Esophagus squamous epithelium (tissue), 5 donors: ENCODE measurements around the gene ACACA. TPM values are rescaled to one million over a fixed set of nuclear protein-coding genes. Genes with fewer than 3 reads are reported as not detected.

Source experiments
- DNase-seq: peaks from one replicate; lab custom pipeline; 2025; lab: John Stamatoyannopoulos, UW
- H3K27ac ChIP-seq, 4 donors: fragments of 200-600 bp; sonication (generic); one replicate each; pipeline ENCODE4 v1.5.1; 2016 to 2019; ENCODE audit warnings: mild to moderate bottlenecking in 1 of 4
- H3K27me3 ChIP-seq, 4 donors: fragments of 200-600 bp; sonication (generic); 1 replicate in 3 of 4; 2 replicates in 1 of 4; pipeline versions ENCODE4 v1.5.1 to v1.6.0; 2017 to 2021; ENCODE audit warnings: antibody characterized with exemption in 1 of 4
- H3K36me3 ChIP-seq, 3 donors: fragments of 200-600 bp; sonication (generic); one replicate each; pipeline ENCODE4 v1.5.1; 2016 to 2019
- H3K4me1 ChIP-seq, 3 donors: fragments of 200-600 bp; sonication (generic); one replicate each; pipeline ENCODE4 v1.5.1; 2017 to 2019
- H3K4me3 ChIP-seq, 4 donors: fragments of 200-600 bp; sonication (generic); 1 replicate in 3 of 4; 2 replicates in 1 of 4; pipeline ENCODE4 v1.5.1; 2016 to 2019; ENCODE audit warnings: mild to moderate bottlenecking in 2 of 4, moderate library complexity in 1 of 4
- H3K9me3 ChIP-seq, 3 donors: fragments of 200-600 bp; sonication (generic); one replicate each; pipeline ENCODE4 v1.5.1; 2016 to 2019
- CTCF ChIP-seq, 6 experiments: fragments of 450-650 bp in 4 of 6; fragments of 200-600 bp in 2 of 6; sonication (generic) in 2 of 6; IDR thresholded peaks; one replicate each; pipeline ENCODE4 v1.5.1; 2016 to 2019; ENCODE audit warnings: antibody characterized with exemption in 6 of 6, mild to moderate bottlenecking in 4 of 6, moderate library complexity in 4 of 6
- POLR2A ChIP-seq, 4 donors: fragments of 450-650 bp; IDR thresholded peaks; one replicate each; pipeline ENCODE4 v1.6.1; 2017; ENCODE audit warnings: antibody characterized with exemption in 4 of 4, mild to moderate bottlenecking in 4 of 4, moderate library complexity in 3 of 4
- WGBS, 2 donors: methylation state at CpG; one replicate each; pipeline ENCODE4 v1.1.5; 2018; 5-methylcytosine and 5-hydroxymethylcytosine counted together
- intact Hi-C: fragments of 100-400 bp; cut with DNase I; formaldehyde crosslinking; loops from one replicate; pipeline ENCODE4 v1.15.0; 2022
- total RNA-seq, 4 donors: library from RNA; depleted of rRNA; stranded (reverse); fragments of >200 nt; gene quantifications; one replicate each; pipeline ENCODE4 v1.1.0, GENCODE V29; 2016
- donor health status: DM: yes; HTN: yes; CAD: no.

ACACA gene
- total RNA-seq, 4 donors from 2014 or later = 34.5 to 81.0 (median 55.8) TPM

- intact Hi-C loops = no loop called here
- no peaks in the 10 kb centered on the region for H3K4me1 ChIP-seq
- H3K9me3 ChIP-seq = no peaks in the 10 kb centered on the region
- H3K36me3 ChIP-seq = peaks cover 0 to 98% (median 3%) of the 10 kb centered on the region in 3 donors
- H3K4me3 ChIP-seq = no peak overlapping the region
- no peak overlapping the region for H3K27ac ChIP-seq
- no peak for DNase-seq
- WGBS, 2 donors = 88 to 96% methylated on average over 1 of the region's 1 CpG
- H3K27me3 ChIP-seq = no peaks in the 10 kb centered on the region
- no peak for TF ChIP-seq POLR2A (IDR thresholded peaks at IDR 0.05)
- TF ChIP-seq CTCF (IDR thresholded peaks at IDR 0.05) = no peak
Measured at GRCh38 chr17:37207103-37207502, 199.5 kb downstream of the ACACA start.

- Histone ChIP-seq H3K27ac (no peak overlapping the region), H3K4me1 (no peaks in the 10 kb centered on the region), H3K4me3 (no peak overlapping the region), H3K36me3 (peaks cover 0 to 98% (median under 1%) of the 10 kb centered on the region in 3 donors), H3K9me3 (no peaks in the 10 kb centered on the region), H3K27me3 (no peaks in the 10 kb centered on the region)
- intact Hi-C loops = no loop called here
- no peak for DNase-seq
- TF ChIP-seq POLR2A (IDR thresholded peaks at IDR 0.05) (no peak), CTCF (IDR thresholded peaks at IDR 0.05) (no peak)
Measured at GRCh38 chr17:37206299-37206698, 200.3 kb downstream of the ACACA start.

- intact Hi-C loops = no loop called here
- WGBS, 2 donors = 84 to 85% methylated on average over 2 of the region's 2 CpGs
- no peak for DNase-seq
- H3K27me3 ChIP-seq = no peaks in the 10 kb centered on the region
- no peak overlapping the region for H3K27ac ChIP-seq
- H3K36me3 ChIP-seq = peaks cover 0 to 89% (median 0%) of the 10 kb centered on the region in 3 donors
- no peaks in the 10 kb centered on the region for H3K4me1 ChIP-seq
- no peak overlapping the region for H3K4me3 ChIP-seq
- no peak for TF ChIP-seq POLR2A (IDR thresholded peaks at IDR 0.05)
- TF ChIP-seq CTCF (IDR thresholded peaks at IDR 0.05) = no peak
- H3K9me3 ChIP-seq = no peaks in the 10 kb centered on the region
Measured at GRCh38 chr17:37200497-37200896, 206.1 kb downstream of the ACACA start.

- no peaks in the 10 kb centered on the region for H3K9me3 ChIP-seq
- WGBS, 2 donors = 85 to 94% methylated on average over 2 of the region's 2 CpGs
- DNase-seq = no peak
- H3K27me3 ChIP-seq = no peaks in the 10 kb centered on the region
- H3K4me3 ChIP-seq = no peak overlapping the region
- intact Hi-C loops = no loop called here
- peaks cover 0 to 75% (median 0%) of the 10 kb centered on the region in 3 donors for H3K36me3 ChIP-seq
- no peaks in the 10 kb centered on the region for H3K4me1 ChIP-seq
- no peak overlapping the region for H3K27ac ChIP-seq
- TF ChIP-seq POLR2A (IDR thresholded peaks at IDR 0.05) = no peak
- TF ChIP-seq CTCF (IDR thresholded peaks at IDR 0.05) = no peak
Measured at GRCh38 chr17:37197336-37197735, 209.3 kb downstream of the ACACA start.

- WGBS, 2 donors = 92 to 100% methylated on average over 1 of the region's 1 CpG
- intact Hi-C loops = no loop called here
- Histone ChIP-seq H3K9me3 (no peaks in the 10 kb centered on the region), H3K36me3 (peaks cover 0 to 75% (median 8%) of the 10 kb centered on the region in 3 donors), H3K27me3 (no peaks in the 10 kb centered on the region), H3K27ac (no peak overlapping the region), H3K4me1 (no peaks in the 10 kb centered on the region), H3K4me3 (no peak overlapping the region)
- TF ChIP-seq CTCF (IDR thresholded peaks at IDR 0.05) = no peak
- no peak for TF ChIP-seq POLR2A (IDR thresholded peaks at IDR 0.05)
- no peak for DNase-seq
Measured at GRCh38 chr17:37194208-37194607, 212.4 kb downstream of the ACACA start.
